Fibroblast of skin of scalp (primary cell): ENCODE measurements around the gene TIMM8A.
"Not testable (repeated sequence)": the region's sequence is repeated elsewhere in the genome, so short reads cannot be mapped to it uniquely, and the experiment has no call there.

Experiments
- DNase-seq: peaks from one replicate; pipeline ENCODE4 v3.0.0-alpha.2; 2013

The TIMM8A gene

DNA sequence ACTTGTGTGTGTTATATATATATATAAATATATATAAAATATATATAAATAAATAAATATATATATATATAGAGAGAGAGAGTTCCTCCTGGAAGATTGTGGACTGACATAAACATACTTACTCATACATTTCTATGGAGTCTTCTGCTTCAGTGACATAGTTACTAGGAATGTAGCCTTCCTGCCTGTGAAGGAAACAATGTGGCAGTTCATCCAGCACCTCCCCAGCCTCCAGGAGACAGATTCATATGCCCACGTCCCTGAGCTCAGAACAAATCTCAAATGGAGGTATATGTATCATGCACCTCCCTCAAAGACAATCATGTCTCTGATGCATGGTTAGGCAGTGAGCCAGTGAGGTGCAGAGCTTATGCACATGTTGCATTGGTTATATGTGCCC, 11.4 kb upstream of the TIMM8A start:
- peak; percentile 3 for DNase-seq

DNA sequence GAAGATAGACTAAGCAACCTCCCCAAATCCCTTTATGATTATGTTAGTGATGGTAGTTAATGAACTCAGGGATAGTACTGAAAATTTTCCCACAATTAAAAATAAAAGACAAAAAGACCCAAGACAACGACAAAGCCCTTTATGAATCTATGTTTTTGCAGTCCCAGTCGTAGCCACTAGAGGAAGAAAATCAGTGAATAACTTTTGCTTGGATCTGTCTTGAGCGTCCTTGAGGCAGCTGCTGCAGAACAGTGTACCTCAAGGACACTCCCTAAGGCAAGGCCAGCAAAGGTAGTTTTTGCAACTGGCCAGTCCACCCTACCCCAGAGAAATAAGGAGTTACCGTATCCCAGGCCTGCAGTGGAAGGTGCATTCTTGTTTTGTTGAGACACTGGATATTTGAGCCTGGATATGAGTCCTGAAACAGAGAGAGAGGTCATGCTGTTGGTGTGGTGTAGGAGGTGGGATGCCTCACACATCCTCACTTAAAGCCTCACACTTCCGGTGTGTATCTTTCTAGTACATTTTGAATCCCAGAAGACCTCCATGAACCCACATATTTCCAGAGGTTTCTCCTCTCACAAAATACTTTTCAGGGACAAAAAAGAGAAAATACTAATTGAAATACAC, 8.7 kb upstream of the TIMM8A start:
- no peak for DNase-seq

DNA sequence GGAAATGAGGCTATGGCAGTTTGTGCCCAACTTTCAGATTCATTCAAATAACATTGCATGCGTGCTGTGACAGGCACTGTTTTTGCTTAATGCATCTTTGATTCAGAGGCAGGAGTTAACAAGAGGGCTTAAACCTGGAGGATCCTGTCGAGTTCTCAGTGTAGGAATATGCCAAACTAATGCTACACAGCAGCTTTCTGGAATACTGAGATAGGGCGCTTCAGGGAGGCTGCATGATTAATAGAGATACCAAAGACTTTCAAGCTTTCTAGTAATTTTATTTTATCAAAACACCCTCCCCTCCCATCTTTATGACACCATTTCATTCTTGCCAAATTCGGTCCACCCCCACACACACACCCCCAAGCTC, 636 bp upstream of the TIMM8A start:
- DNase-seq, result no peak

DNA sequence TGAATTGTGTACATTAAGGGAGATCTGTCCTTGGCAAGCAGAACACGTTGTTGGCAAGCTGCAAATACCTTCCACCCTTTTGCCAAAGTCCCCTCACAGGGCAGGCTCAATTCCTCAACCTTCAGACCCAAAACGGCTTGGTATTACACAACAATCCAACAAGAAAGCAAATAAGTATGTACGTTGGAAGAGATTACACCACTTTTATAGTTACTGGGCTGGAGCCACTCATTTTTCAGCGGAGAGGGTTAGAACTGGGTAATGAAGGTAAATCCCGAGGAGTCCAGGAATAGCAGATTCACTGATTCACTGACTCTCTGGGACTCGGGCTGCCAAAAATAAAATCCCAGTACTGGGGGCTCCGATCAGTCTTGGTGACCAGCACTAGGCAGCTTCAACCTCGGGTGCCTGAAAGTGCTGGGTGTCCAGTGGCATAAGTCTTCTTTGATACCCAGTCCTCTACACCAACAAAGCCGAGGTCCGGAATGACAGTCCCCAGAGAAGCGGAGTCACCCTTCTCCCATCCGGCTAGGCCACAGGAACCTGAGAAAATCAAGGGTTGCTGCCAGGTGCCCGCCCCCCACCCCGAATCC, 587 bp downstream of the TIMM8A start:
- DNase-seq, result no peak

DNA sequence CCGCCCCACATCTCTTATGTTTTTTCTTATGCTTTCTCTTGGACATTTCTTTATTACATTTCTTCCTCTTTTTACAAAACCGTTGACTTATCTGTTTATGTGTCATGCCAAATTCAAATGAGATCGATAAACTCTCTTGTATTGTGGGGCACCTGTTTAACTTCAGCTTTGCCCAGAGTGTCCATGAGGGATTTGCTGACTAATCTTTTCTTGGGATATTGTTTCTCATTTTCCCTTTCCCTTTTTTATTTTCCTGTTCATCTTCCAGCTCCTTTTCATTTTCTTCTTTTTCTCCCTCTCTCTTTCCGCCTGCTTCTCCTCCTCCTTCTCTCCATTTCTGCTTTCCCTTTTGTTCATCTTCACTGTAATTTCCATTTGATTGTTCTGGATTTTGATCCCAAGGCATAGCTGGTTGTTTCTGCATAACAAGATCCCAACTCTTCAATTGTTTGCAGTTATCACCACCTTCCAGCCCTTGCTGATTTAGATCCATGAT, 10.7 kb downstream of the TIMM8A start:
- no peak for DNase-seq

DNA sequence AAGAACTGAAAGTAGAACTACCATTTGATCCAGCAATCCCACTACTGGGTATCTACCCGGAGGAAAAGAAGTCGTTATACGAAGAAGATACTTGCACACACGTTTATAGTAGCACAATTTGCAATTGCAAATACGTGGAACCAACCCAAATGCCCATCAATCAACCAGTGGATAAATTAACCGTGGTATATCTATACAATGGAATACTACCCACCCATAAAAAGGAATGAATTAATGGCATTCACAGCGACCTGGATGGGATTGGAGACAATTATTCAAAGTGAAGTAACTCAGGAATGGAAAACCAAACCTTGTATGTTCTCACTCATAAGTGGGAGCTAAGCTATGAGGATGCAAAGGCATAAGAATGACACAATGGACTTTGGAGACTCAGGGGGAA, 14.2 kb downstream of the TIMM8A start:
- not testable (repeated sequence) for DNase-seq

DNA sequence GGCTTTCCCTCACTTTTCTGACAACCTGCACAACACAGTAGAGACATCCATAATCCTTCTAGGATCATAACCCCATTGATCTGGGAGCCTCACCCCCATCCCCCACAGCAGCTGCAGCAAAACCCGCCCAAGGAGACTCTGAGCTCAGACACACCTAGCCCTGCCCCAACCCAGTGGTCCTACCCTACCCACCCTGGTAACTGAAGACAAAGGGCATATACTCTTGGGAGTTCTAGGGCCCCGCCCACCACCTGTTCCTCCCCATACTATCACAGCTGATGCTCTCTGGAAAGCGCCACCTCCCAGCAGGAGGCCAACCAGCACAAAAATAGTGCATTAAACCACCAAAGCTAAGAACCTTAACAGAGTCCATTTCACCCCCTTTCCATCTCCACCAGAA, 21.9 kb downstream of the TIMM8A start:
- not testable (repeated sequence) for DNase-seq

DNA sequence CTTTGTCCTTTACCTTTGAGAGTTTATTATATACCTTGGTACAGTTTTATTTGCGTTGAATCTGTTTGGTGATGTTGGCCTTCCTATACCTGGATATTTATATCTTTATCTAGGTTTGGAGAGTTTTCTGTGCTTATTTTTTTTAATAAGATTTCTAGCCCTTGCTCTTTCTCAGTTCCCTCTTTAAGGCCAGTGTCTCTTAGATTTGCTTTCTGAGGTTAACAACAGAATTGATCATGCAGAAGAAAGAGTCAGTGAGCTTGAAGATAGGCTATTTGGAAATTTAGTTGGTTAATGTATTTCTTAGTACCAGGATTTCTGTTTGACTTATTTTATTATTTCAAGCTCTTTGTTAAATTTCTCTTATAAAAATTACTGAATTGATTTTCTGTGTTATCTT, 44.8 kb downstream of the TIMM8A start:
- no peak for DNase-seq
